Measurements from ENCODE around the gene CMYA5. TPM values are rescaled to one million over a fixed set of nuclear protein-coding genes. Genes with fewer than 3 reads are reported as not detected.

The CMYA5 gene
- total RNA-seq, 1 donor from 2014 or later, result 9.9 TPM

DNA sequence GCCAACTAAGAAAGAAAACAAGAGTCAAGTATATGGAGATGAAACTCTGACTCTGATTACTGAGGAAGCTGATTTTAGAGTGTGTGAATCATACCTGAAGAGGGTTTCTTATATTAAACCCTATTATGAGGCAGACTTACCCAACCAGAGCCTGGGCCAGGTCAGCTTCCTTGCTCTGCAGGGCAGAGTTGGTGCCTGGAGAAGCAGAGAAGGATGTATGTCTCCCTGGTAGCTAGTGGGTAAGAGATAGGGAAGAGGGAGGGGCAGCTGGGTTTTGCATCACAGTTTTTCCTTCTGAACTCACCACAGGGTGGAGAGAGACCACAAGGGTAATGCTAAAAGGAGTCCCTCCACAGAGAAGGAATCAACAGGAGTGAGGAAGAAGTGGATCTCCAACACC, 104.1 kb downstream of the CMYA5 start:
- no peak for DNase-seq (ENCODE audit: low spot score)

DNA sequence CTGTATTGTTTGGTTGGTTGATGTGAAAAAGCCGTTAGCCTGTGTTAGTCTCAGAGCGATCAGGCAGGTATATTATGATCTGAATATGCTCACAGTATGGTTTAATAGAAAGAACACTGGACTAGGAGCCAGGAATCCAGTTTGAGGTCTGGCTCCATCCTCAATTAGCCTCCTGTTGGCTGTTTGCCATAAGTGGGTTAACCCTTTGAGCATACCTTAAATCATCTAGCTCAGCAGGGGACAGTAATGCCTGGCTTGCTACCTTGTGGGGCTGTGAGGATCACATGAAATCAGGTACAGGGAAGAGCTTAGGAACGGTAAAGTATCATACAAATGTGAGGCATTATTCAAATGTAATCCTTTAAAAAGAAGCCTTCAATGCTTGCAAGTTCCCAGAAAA, 104.7 kb downstream of the CMYA5 start:
- DNase-seq (ENCODE audit: low spot score), result no peak

DNA sequence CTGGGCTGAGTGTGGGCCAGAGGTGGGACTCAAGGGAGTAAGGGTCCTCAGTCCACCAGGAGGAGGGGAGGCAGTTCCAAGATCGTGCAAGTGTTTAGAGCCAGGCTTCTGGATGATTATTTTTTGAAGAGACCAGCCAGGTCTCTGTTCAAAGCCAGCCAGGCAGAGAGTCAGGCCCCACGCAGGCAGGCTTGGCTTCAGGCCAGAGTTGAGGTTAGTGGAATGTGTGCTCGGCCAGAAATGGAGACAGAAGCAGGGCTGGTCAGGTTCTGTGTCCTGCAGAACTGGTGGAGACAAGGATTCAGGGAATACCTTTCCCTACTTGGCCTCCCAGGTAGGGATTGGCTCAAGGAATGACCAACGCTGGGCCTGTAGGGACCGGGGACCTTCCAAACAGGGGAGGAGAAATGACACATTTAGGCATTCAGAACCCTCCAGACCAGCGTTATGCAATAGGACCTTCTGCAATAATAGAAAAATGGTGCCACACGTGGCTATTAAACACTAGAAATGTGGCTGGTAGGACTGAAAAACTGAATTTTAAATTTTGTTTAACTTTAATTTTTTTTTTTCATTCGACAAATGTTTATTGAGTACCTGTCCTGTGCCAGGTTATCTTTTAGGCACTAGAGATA, 106.2 kb downstream of the CMYA5 start:
- no peak for DNase-seq (ENCODE audit: low spot score)

DNA sequence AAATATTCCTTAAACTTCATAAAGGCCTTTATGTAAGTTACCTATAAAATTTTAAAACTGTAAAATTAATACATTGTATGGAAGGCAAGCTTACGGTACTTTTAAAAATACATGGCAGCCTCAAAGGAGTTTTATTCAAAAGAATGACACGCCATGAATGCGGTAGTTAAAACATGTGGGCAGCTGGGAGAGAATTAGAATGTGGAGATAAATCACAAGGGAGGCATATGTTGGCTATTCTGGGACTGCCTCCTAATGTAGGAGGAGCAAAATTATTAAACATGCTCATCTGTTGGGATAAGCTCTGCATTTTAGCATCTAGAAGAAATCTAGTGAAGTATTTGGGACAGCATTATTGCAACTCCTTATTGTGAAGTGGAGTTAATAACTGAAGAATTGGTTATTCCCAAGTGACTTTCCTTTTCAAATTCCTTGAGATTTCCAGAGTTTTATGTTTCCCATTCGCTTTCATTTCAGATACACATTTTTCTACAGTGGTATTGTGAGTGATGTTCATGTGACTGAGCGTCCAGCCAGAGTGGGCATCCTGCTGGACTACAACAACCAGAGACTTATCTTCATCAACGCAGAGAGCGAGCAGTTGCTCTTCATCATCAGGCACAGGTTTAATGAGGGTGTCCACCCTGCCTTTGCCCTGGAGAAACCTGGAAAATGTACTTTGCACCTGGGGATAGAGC, 109.4 kb downstream of the CMYA5 start:
- DNase-seq (ENCODE audit: low spot score), result no peak

GRCh38 chr5:79800979-79801827, 111.6 kb downstream of the CMYA5 start:
- DNase-seq (ENCODE audit: low spot score), result no peak

GRCh38 chr5:79802406-79802805, 112.8 kb downstream of the CMYA5 start:
- DNase-seq (ENCODE audit: low spot score), result no peak

- no peak for DNase-seq (ENCODE audit: low spot score)
Measured at GRCh38 chr5:79803007-79803406, 113.4 kb downstream of the CMYA5 start.

- peak; percentile 4 for DNase-seq (ENCODE audit: low spot score)
Measured at GRCh38 chr5:79806741-79807140, 117.1 kb downstream of the CMYA5 start.

GRCh38 chr5:79809743-79810142, 120.1 kb downstream of the CMYA5 start:
- DNase-seq (ENCODE audit: low spot score), result no peak

DNA sequence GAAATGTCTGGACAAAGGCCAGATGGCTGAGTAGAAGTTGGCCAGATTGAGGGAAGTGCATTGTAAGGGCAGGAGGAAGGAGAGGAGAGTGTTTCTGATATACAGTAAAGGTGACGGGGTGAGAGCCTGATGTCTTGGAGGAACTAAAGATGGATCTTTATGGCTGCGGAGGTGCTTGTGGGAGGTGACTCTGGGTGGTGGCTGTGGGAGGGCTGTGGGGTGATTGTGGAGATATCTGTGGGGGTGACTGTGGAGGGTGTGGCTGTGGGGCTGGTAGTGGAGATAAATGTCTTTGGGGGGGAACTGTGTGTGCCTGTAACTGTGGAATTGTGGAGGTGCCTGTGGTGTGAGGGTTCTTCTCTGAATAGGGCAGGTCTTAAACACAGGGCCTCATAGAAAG, 121.4 kb downstream of the CMYA5 start:
- DNase-seq (ENCODE audit: low spot score), result no peak

- DNase-seq (ENCODE audit: low spot score), result no peak
Measured at GRCh38 chr5:79811904-79812303, 122.3 kb downstream of the CMYA5 start.

- no peak for DNase-seq (ENCODE audit: low spot score)
Measured at GRCh38 chr5:79814699-79815098, 125.1 kb downstream of the CMYA5 start.

- no peak for DNase-seq (ENCODE audit: low spot score)
Measured at GRCh38 chr5:79816014-79816413, 126.4 kb downstream of the CMYA5 start.

- DNase-seq (ENCODE audit: low spot score), result no peak
Measured at GRCh38 chr5:79820648-79821047, 131.0 kb downstream of the CMYA5 start.

DNA sequence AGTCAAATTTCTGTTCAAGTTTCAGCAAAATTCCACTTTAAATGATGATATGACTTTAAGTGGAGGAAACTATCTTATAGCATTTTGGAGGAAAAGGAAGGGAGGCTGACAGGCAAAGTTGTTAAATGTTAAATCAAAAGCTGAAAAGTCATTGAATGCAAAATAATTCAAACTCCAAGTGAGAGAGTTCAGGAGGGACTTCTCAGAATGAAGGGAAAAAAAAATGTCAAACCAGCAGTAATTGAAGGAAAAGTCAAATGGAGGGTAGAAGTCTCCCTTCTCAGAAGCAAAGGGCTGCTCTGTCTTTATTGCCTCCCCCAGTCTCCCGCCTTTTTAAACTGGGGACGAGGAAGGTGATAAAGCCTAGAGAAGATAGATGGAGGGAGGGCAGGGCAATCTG, 134.8 kb downstream of the CMYA5 start:
- no peak for DNase-seq (ENCODE audit: low spot score)

- DNase-seq (ENCODE audit: low spot score), result no peak
Measured at GRCh38 chr5:79825802-79826201, 136.2 kb downstream of the CMYA5 start.

- DNase-seq (ENCODE audit: low spot score), result no peak
Measured at GRCh38 chr5:79827159-79827629, 137.6 kb downstream of the CMYA5 start.

- peak; percentile 8 for DNase-seq (ENCODE audit: low spot score)
Measured at GRCh38 chr5:79829260-79829659, 139.6 kb downstream of the CMYA5 start.

DNA sequence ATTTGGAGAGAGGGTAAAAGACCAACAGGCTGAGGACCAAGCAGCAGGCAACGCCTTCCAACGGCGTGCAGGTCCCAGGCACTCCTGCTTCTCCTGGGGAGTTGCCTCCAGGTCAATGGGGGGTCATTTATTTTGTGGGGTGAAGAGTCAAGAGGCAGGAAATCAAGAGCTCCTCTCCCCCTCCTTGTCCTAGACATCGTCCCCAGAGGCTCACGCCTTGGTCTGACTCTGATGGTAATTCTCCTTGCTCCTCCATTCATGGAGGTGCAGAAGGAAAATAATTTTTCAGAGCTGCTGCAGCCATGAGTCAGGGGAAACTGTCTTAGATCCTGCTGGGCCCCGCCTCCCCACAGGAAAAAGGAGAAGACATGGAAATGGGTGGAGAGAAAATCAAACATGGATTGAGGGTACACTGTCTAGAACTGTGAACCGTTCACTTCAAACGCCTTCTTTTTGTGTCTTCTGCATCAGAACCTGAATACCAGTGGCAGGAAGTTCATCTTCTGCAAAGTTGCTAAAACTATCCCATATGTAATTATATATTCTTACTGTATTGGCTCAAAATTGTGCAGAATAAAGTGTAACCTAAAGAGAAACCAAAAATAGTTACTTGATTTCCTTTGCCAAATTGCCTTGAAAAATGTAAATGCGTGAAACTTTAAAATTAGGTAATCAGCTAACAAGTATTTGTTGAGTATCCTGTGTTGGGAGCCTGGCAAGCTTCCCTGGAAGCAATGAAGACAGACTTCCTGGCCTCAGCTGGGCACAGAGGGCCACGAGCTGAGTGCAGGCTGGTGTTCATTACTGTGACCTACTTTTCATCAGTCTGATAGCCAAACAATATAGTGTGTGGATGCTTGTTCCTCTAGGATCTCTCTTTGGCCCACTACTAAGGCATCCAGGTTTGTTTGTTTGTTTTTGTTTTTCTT, 142.0 kb downstream of the CMYA5 start:
- no peak for DNase-seq (ENCODE audit: low spot score)

DNA sequence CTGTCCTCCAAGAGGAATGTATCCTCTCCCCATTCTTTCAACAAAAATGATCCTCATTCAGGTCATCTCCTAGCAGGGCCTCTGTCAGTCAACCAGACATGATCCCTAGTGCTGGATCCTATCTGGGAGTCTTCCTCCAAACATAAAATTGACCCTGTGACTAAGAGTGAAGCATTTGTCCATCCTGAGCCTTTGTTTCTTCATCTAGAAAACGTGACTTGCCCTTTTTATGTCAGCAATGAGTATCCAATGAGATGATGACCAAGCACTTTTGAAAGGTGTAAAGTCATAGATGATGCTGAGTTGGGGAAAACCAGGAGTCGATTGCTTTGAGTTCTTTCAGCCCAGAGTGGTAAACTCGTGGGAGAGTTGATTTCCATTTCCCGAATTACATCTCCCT, 143.3 kb downstream of the CMYA5 start:
- DNase-seq (ENCODE audit: low spot score), result no peak

DNA sequence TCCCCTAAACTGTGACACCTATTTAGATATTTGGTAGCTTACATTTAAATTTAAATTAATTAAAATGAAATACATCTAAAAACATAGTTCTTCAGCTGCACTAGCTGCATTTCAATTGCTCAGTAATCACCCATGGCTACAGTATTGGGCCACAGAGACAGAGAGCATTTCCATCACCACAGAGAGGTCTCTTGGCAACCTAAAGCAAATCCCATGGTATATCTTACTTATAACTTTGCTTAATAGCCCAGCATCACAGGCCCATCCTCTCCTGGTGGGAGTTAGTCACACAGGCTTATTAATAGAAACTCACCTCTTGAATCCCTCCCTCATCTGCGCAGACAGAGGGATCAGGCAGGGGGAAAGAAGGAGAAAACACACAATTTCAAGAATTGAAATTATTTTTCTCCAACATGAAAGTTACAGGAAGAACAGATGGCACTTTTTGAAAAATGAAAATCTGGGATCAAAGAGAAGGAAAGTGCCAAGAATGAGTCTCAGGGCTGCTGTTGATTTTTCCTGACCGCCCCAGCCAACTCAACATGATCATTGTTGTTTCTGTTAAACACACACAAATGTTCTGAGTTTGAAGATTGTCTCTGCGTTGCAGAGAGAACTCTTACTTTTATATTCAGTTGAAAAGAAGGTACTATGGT, 144.6 kb downstream of the CMYA5 start:
- DNase-seq (ENCODE audit: low spot score), result no peak

Measured in umbilical cord (tissue), 2 donors.